ENCODE results near the gene HTR3A. TPM values are rescaled to one million over a fixed set of nuclear protein-coding genes. Genes with fewer than 3 reads are reported as not detected.

Gene HTR3A
- total RNA-seq, 1 donor from 2014 or later = 15.6 TPM

DNA sequence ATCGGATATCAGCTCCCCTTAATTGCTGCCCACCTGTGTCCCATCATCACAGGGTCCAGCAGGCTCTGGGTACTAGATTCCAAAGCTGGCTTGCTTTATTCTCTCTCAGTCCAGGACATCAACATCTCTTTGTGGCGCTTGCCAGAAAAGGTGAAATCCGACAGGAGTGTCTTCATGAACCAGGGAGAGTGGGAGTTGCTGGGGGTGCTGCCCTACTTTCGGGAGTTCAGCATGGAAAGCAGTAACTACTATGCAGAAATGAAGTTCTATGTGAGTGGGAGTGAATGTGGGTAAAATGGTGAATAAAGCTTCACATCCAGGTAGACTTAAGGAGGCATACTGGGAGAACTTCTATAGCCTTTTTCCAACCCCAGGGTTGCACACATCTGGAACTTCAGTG, 11.0 kb downstream of the HTR3A start:
- Mint-ChIP-seq H3K27me3 (no peaks in the 10 kb centered on the region), H3K4me1 (peaks cover 25% of the 10 kb centered on the region), H3K9me3 (no peaks in the 10 kb centered on the region), H3K4me3 (no peak overlapping the region), H3K27ac (no peak overlapping the region), H3K36me3 (ENCODE audit: low read depth) (peaks cover 6% of the 10 kb centered on the region)
- CTCF ChIA-PET = interaction anchor here (0.8 to 2.1 kb wide), 3 partner anchors 9 to 273 kb away, joined by 3 to 4 read pairs (median 4); no protein-coding TSS in a partner anchor
- TF ChIP-seq, protein P1, sequence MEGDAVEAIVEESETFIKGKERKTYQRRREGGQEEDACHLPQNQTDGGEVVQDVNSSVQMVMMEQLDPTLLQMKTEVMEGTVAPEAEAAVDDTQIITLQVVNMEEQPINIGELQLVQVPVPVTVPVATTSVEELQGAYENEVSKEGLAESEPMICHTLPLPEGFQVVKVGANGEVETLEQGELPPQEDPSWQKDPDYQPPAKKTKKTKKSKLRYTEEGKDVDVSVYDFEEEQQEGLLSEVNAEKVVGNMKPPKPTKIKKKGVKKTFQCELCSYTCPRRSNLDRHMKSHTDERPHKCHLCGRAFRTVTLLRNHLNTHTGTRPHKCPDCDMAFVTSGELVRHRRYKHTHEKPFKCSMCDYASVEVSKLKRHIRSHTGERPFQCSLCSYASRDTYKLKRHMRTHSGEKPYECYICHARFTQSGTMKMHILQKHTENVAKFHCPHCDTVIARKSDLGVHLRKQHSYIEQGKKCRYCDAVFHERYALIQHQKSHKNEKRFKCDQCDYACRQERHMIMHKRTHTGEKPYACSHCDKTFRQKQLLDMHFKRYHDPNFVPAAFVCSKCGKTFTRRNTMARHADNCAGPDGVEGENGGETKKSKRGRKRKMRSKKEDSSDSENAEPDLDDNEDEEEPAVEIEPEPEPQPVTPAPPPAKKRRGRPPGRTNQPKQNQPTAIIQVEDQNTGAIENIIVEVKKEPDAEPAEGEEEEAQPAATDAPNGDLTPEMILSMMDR (IDR thresholded peaks at IDR 0.05) = no peak
- ATAC-seq (ENCODE audit: low read depth) (no peak), DNase-seq (no peak)
- POLR2A ChIA-PET = interaction anchor here (1.2 kb wide), 1 partner anchor 10 kb away, joined by 3 read pairs; no protein-coding TSS in a partner anchor
- intact Hi-C loops (cut with micrococcal nuclease) = no loop called here

DNA sequence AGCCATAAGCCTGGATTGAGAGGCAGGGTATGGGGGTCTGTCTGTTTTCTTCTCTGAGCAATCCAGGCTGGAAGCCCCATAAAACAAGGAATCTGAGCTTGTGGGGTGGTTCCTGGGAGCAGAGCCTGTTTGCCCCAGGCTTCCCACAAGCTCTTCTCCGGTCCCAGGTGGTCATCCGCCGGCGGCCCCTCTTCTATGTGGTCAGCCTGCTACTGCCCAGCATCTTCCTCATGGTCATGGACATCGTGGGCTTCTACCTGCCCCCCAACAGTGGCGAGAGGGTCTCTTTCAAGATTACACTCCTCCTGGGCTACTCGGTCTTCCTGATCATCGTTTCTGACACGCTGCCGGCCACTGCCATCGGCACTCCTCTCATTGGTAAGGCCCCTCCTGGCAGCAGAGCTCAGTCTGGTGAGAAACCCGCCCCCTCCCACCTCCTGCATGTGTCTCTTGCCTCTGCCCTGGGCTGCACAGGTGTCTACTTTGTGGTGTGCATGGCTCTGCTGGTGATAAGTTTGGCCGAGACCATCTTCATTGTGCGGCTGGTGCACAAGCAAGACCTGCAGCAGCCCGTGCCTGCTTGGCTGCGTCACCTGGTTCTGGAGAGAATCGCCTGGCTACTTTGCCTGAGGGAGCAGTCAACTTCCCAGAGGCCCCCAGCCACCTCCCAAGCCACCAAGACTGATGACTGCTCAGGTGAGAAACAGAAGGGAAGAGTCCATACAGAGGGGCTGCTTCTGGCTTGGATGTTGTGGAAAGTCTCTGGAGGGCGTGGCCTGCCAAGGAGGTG, 11.6 kb downstream of the HTR3A start:
- TF ChIP-seq, protein P1 (IDR thresholded peaks at IDR 0.05) = no peak
- peaks cover 6% of the 10 kb centered on the region for H3K36me3 Mint-ChIP-seq (ENCODE audit: low read depth)

DNA sequence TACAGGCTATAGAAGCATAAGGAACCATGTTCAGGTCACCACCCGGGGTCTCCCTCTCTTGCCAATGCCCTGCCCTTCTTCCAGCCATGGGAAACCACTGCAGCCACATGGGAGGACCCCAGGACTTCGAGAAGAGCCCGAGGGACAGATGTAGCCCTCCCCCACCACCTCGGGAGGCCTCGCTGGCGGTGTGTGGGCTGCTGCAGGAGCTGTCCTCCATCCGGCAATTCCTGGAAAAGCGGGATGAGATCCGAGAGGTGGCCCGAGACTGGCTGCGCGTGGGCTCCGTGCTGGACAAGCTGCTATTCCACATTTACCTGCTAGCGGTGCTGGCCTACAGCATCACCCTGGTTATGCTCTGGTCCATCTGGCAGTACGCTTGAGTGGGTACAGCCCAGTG, 14.5 kb downstream of the HTR3A start:
- Mint-ChIP-seq H3K27ac (no peak overlapping the region), H3K27me3 (no peaks in the 10 kb centered on the region), H3K9me3 (no peaks in the 10 kb centered on the region), H3K4me3 (no peak overlapping the region), H3K4me1 (peaks cover 12% of the 10 kb centered on the region), H3K36me3 (ENCODE audit: low read depth) (peaks cover 2% of the 10 kb centered on the region)
- ChIA-PET POLR2A (no interaction called here), CTCF (interaction anchor here (7.0 to 11.4 kb wide), 2 partner anchors 11 to 273 kb away, joined by 66 to 279 read pairs; partner anchors contain the start of gene HTR3A)
- DNase-seq = no peak
- ATAC-seq (ENCODE audit: low read depth) = no peak
- TF ChIP-seq, protein P1 (IDR thresholded peaks at IDR 0.05) = no peak
- intact Hi-C loops (cut with micrococcal nuclease) = no loop called here

More for the DNA sequence above, 11.6 kb downstream of the HTR3A start:
- ATAC-seq (ENCODE audit: low read depth) = no peak
- H3K4me3 Mint-ChIP-seq = no peak overlapping the region
- intact Hi-C loops (cut with micrococcal nuclease) = no loop called here
- H3K4me1 Mint-ChIP-seq = peaks cover 19% of the 10 kb centered on the region
- ChIA-PET CTCF (interaction anchor here (2.1 kb wide), 1 partner anchor 90 kb away, joined by 4 read pairs; no protein-coding TSS in a partner anchor), POLR2A (no interaction called here)
- no peaks in the 10 kb centered on the region for H3K9me3 Mint-ChIP-seq
- H3K27me3 Mint-ChIP-seq = no peaks in the 10 kb centered on the region
- no peak overlapping the region for H3K27ac Mint-ChIP-seq
- DNase-seq = no peak

DNA sequence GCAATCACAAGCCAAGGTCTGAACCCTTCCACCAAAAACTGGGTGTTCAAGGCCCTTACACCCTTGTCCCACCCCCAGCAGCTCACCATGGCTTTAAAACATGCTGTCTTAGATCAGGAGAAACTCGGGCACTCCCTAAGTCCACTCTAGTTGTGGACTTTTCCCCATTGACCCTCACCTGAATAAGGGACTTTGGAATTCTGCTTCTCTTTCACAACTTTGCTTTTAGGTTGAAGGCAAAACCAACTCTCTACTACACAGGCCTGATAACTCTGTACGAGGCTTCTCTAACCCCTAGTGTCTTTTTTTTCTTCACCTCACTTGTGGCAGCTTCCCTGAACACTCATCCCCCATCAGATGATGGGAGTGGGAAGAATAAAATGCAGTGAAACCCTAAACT, 15.0 kb downstream of the HTR3A start:
- no peak for ATAC-seq (ENCODE audit: low read depth)
- CTCF ChIA-PET = interaction anchor here (7.0 to 11.4 kb wide), 2 partner anchors 12 to 273 kb away, joined by 66 to 279 read pairs; partner anchors contain the start of gene HTR3A

More for the DNA sequence above, 15.0 kb downstream of the HTR3A start:
- no peaks in the 10 kb centered on the region for H3K27me3 Mint-ChIP-seq
- H3K4me3 Mint-ChIP-seq = no peak overlapping the region
- H3K27ac Mint-ChIP-seq = no peak overlapping the region
- no peak for DNase-seq
- intact Hi-C loops (cut with micrococcal nuclease) = loop anchor here (10.0 kb wide), 1 partner anchor 685 kb away; no protein-coding TSS in a partner anchor
- H3K36me3 Mint-ChIP-seq (ENCODE audit: low read depth) = peaks cover 2% of the 10 kb centered on the region
- H3K4me1 Mint-ChIP-seq = peaks cover 13% of the 10 kb centered on the region
- POLR2A ChIA-PET = no interaction called here
- no peaks in the 10 kb centered on the region for H3K9me3 Mint-ChIP-seq
- TF ChIP-seq, protein P1 (IDR thresholded peaks at IDR 0.05) = no peak
